Spleen (tissue), 11 donors: ENCODE measurements around the gene HIRIP3. TPM values are rescaled to one million over a fixed set of nuclear protein-coding genes. Genes with fewer than 3 reads are reported as not detected.

Source experiments
- DNase-seq: peaks from one replicate; pipeline ENCODE4 v3.0.0-alpha.2; 2020
- H3K27ac ChIP-seq, 8 donors: fragments of 200-600 bp; sonication (generic) in 7 of 8; 1 replicate in 4 of 8; 2 replicates in 4 of 8; pipeline versions ENCODE4 v1.5.0 to v1.8.0; 2016 to 2021; ENCODE audit warnings: inconsistent platforms in 4 of 8, mild to moderate bottlenecking in 4 of 8, moderate library complexity in 1 of 8
- H3K27me3 ChIP-seq, 7 donors: fragments of 200-600 bp; sonication (generic) in 6 of 7; replicated peaks in 1 of 7; 1 replicate in 4 of 7; 2 replicates in 3 of 7; pipeline versions ENCODE4 v1.5.0 to v1.8.0; 2016 to 2021; ENCODE audit warnings: inconsistent platforms in 3 of 7, mild to moderate bottlenecking in 1 of 7
- H3K36me3 ChIP-seq, 6 donors: fragments of 200-600 bp; sonication (generic) in 5 of 6; 1 replicate in 4 of 6; 2 replicates in 2 of 6; pipeline versions ENCODE4 v1.5.0 to v1.8.0; 2016 to 2021; ENCODE audit warnings: inconsistent platforms in 2 of 6
- H3K4me1 ChIP-seq, 6 donors: fragments of 200-600 bp; sonication (generic) in 5 of 6; 1 replicate in 3 of 6; 2 replicates in 3 of 6; pipeline versions ENCODE4 v1.5.0 to v1.8.0; 2016 to 2021; ENCODE audit warnings: inconsistent platforms in 3 of 6
- H3K4me3 ChIP-seq, 8 donors: fragments of 200-600 bp; sonication (generic) in 7 of 8; 1 replicate in 4 of 8; 2 replicates in 4 of 8; pipeline versions ENCODE4 v1.5.0 to v1.8.0; 2016 to 2021; ENCODE audit warnings: inconsistent platforms in 4 of 8, mild to moderate bottlenecking in 4 of 8, moderate library complexity in 2 of 8
- H3K9me3 ChIP-seq, 8 donors: fragments of 200-600 bp; sonication (generic) in 7 of 8; 1 replicate in 4 of 8; 2 replicates in 4 of 8; pipeline versions ENCODE4 v1.5.0 to v1.8.0; 2016 to 2021; ENCODE audit warnings: inconsistent platforms in 4 of 8
- CTCF ChIP-seq, 11 experiments: fragments of 200-600 bp in 7 of 11; fragments of 450-650 bp in 4 of 11; sonication (generic) in 4 of 11; IDR thresholded peaks in 8 of 11; conservative IDR thresholded peaks in 3 of 11; 1 replicate in 7 of 11; 2 replicates in 4 of 11; pipeline versions ENCODE4 v1.4.0 to v1.8.0; 2016 to 2021; ENCODE audit warnings: antibody characterized with exemption in 11 of 11, inconsistent platforms in 4 of 11, mild to moderate bottlenecking in 1 of 11
- POLR2A ChIP-seq, 3 donors: fragments of 450-650 bp; IDR thresholded peaks; one replicate each; pipeline ENCODE4 v1.5.1; 2017; ENCODE audit warnings: antibody characterized with exemption in 3 of 3, mild to moderate bottlenecking in 1 of 3
- POLR2AphosphoS5 ChIP-seq, 3 donors: sonication (generic); formaldehyde crosslinking; IDR thresholded peaks; one replicate each; pipeline ENCODE4 v1.5.1; 2017; ENCODE audit warnings: antibody characterized with exemption in 3 of 3
- WGBS, 5 donors: extraction: QIAGEN DNeasy Blood & Tissue Kit in 3 of 5; methylation state at CpG; one replicate each; pipeline versions ENCODE4 v1.1.5 to v1.1.7; 2013 to 2018; 5-methylcytosine and 5-hydroxymethylcytosine counted together
- intact Hi-C: fragments of 100-400 bp; cut with DNase I; formaldehyde crosslinking; loops from one replicate; pipeline ENCODE4 v1.15.0; 2023; ENCODE audit warnings: low total_unique reads
- polyA plus RNA-seq, 3 donors: library from polyadenylated mRNA; stranded (reverse); fragments of 200-250 nt; gene quantifications; one replicate each; pipeline ENCODE4 v1.2.1, GENCODE V29; 2013
- total RNA-seq, 7 donors: library from RNA; depleted of rRNA in 3 of 7; stranded (reverse); fragments of >200 nt in 3 of 7; fragmentation: NEBNext Ultra II Directional in 4 of 7; extraction: Animal tissue kit (Norgen Biotek cat#: 25700) in 4 of 7; gene quantifications; one replicate each; pipeline versions ENCODE4 v1.1.0 to v1.2.1, GENCODE V29; 2016 to 2021
- donor health status: healthy with polysubstance abuse.
- donor health status: DM: no; HTN: no; CAD: no; lungs with moderate emphysema.
- donor health status: DM: no; HTN: no; CAD: no.
- donor health status: Bipolar disorder and iron deficiency.
- donor health status: healthy.
- donor health status: DM: no; HTN: no; CAD: no.
- donor health status: DM: yes; HTN: yes; CAD: no.

The HIRIP3 gene
- total and polyA plus RNA-seq, 10 donors: 10.0 to 17.7 (median 14.0) TPM

- intact Hi-C loops: no loop called here
- no peak for DNase-seq
- 22 to 26% (median 25%) methylated on average over 23 of the region's 23 CpGs for WGBS, 5 donors
Measured at GRCh38 chr16:30030011-30030685, 34.7 kb upstream of the HIRIP3 start.

GRCh38 chr16:30028438-30029076 is 33.1 kb upstream of the HIRIP3 start:
- intact Hi-C loops: no loop called here
- no peak overlapping the region for H3K4me3 ChIP-seq
- peaks cover 0 to 21% (median 12%) of the 10 kb centered on the region in 6 donors for H3K4me1 ChIP-seq
- H3K36me3 ChIP-seq: no peaks in the 10 kb centered on the region
- no peak for DNase-seq
- 17 to 31% (median 20%) methylated on average over 12 to 18 of the region's 18 CpGs for WGBS, 5 donors
- no peak overlapping the region for H3K27ac ChIP-seq
- no peaks in the 10 kb centered on the region for H3K9me3 ChIP-seq
- peaks cover 7 to 98% (median 52%) of the 10 kb centered on the region in 7 donors for H3K27me3 ChIP-seq
- TF ChIP-seq POLR2A (IDR thresholded peaks at IDR 0.05) (no peak), CTCF (IDR thresholded peaks at IDR 0.05 in 8 of 11, conservative IDR thresholded peaks at IDR 0.05 in 3 of 11) (no peak), POLR2AphosphoS5 (IDR thresholded peaks at IDR 0.05) (no peak)

More at GRCh38 chr16:30030011-30030685, 34.7 kb upstream of the HIRIP3 start:
- no peaks in the 10 kb centered on the region for H3K36me3 ChIP-seq
- H3K4me3 ChIP-seq: no peak overlapping the region
- H3K9me3 ChIP-seq: no peaks in the 10 kb centered on the region
- H3K27ac ChIP-seq: no peak overlapping the region
- peaks cover 7 to 100% (median 58%) of the 10 kb centered on the region in 7 donors for H3K27me3 ChIP-seq
- TF ChIP-seq CTCF (IDR thresholded peaks at IDR 0.05 in 8 of 11, conservative IDR thresholded peaks at IDR 0.05 in 3 of 11): no peak
- peaks cover 0 to 21% (median 12%) of the 10 kb centered on the region in 6 donors for H3K4me1 ChIP-seq

GRCh38 chr16:30027588-30028437 is 32.4 kb upstream of the HIRIP3 start:
- Histone ChIP-seq H3K36me3 (no peaks in the 10 kb centered on the region), H3K4me3 (no peak overlapping the region), H3K27ac (no peak overlapping the region), H3K27me3 (peaks cover 7 to 91% (median 45%) of the 10 kb centered on the region in 7 donors), H3K9me3 (no peaks in the 10 kb centered on the region), H3K4me1 (peaks cover 0 to 21% (median 12%) of the 10 kb centered on the region in 6 donors)
- intact Hi-C loops: no loop called here
- WGBS, 5 donors: 40 to 54% (median 49%) methylated on average over 12 to 13 of the region's 13 CpGs
- no peak for TF ChIP-seq POLR2A (IDR thresholded peaks at IDR 0.05)
- no peak for TF ChIP-seq POLR2AphosphoS5 (IDR thresholded peaks at IDR 0.05)
- no peak for TF ChIP-seq CTCF (IDR thresholded peaks at IDR 0.05 in 8 of 11, conservative IDR thresholded peaks at IDR 0.05 in 3 of 11)
- no peak for DNase-seq
